ENCODE data around the gene SMPX. TPM values are rescaled to one million over a fixed set of nuclear protein-coding genes. Genes with fewer than 3 reads are reported as not detected.

SMPX gene
- total RNA-seq, 1 experiment from 2014 or later: not detected

DNA sequence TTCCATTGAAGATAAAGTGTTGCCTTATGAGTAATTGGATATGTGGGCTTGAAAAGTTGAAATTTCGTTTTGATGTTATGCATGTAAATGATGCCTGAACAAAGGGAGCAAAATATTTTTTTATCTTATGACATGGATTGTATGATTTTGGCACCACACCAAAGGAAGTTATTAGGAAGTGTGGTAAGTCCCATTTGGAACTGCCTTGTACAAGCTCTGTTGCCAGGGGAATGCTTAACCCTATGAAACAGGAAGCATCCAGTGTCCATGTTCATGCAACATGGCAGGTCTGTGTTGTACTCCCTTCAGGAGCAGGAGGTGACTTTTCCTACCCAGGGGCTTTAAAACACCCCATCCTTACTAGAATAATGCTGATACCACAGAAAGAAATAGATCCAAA is 13.2 kb downstream of the SMPX start:
- Histone ChIP-seq H3K9me2 (ENCODE audit: insufficient read depth) (no peaks in the 10 kb centered on the region), H4K20me1 (ENCODE audit: insufficient read depth) (no peaks in the 10 kb centered on the region), H3K36me3 (ENCODE audit: low read depth) (no peaks in the 10 kb centered on the region), H3K27ac (no peak overlapping the region), H3F3A (ENCODE audit: insufficient read depth, low read depth) (no peaks in the 10 kb centered on the region), H3K9me3 (ENCODE audit: insufficient read depth, low read depth) (no peaks in the 10 kb centered on the region), H3K27me3 (ENCODE audit: insufficient read depth, low read depth) (no peaks in the 10 kb centered on the region), H3K79me2 (ENCODE audit: low read depth) (no peaks in the 10 kb centered on the region), H3K4me2 (no peak overlapping the region), H3K4me1 (replicated peaks; ENCODE audit: insufficient read depth) (no peaks in the 10 kb centered on the region), H2AFZ (no peak overlapping the region), H3K4me3 (no peak overlapping the region)
- CTCF ChIA-PET: interaction anchor here (0.6 kb wide), 1 partner anchor 228 kb away, joined by 6 read pairs; no protein-coding TSS in a partner anchor
- POLR2A ChIA-PET (ENCODE audit: unreplicated experiment): no interaction called here
- TF ChIP-seq EZH2 (IDR thresholded peaks at IDR 0.05; ENCODE audit: low read depth): no peak
- TF ChIP-seq, protein P1, sequence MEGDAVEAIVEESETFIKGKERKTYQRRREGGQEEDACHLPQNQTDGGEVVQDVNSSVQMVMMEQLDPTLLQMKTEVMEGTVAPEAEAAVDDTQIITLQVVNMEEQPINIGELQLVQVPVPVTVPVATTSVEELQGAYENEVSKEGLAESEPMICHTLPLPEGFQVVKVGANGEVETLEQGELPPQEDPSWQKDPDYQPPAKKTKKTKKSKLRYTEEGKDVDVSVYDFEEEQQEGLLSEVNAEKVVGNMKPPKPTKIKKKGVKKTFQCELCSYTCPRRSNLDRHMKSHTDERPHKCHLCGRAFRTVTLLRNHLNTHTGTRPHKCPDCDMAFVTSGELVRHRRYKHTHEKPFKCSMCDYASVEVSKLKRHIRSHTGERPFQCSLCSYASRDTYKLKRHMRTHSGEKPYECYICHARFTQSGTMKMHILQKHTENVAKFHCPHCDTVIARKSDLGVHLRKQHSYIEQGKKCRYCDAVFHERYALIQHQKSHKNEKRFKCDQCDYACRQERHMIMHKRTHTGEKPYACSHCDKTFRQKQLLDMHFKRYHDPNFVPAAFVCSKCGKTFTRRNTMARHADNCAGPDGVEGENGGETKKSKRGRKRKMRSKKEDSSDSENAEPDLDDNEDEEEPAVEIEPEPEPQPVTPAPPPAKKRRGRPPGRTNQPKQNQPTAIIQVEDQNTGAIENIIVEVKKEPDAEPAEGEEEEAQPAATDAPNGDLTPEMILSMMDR (conservative IDR thresholded peaks at IDR 0.05): no peak
- DNase-seq: no peak
- intact Hi-C loops (cut with micrococcal nuclease; ENCODE audit: unreplicated experiment): loop anchor here (1.0 kb wide), 1 partner anchor 1214 kb away; no protein-coding TSS in a partner anchor
- BruUV-seq (replicated peaks): no TSS peak

DNA sequence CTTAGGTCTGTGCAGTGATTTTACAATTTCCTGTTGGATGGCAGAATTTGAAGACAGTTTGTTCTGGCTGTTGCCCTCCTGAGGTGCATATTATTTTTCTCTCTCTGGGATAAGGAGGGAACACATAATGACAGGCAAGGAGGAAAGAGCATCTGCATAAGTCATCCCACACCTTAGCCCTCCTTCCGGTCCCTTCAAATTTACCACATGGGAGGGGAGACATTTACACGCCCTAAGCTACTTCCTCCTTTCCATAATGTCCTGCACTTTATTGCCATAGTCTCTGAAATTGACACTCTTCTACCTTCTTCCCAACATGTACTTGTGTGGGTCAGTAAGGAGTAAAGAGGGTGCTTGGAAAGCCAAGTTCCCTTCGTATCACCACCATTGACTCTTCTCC is 13.9 kb downstream of the SMPX start:
- TF ChIP-seq, protein P1 (conservative IDR thresholded peaks at IDR 0.05): no peak
- TF ChIP-seq EZH2 (IDR thresholded peaks at IDR 0.05; ENCODE audit: low read depth): no peak
- Histone ChIP-seq H3K36me3 (ENCODE audit: low read depth) (no peaks in the 10 kb centered on the region), H2AFZ (no peak overlapping the region), H3K9me2 (ENCODE audit: insufficient read depth) (no peaks in the 10 kb centered on the region), H3K4me1 (replicated peaks; ENCODE audit: insufficient read depth) (no peaks in the 10 kb centered on the region), H3K27ac (no peak overlapping the region), H3K4me3 (no peak overlapping the region), H3K9me3 (ENCODE audit: insufficient read depth, low read depth) (no peaks in the 10 kb centered on the region), H3K79me2 (ENCODE audit: low read depth) (no peaks in the 10 kb centered on the region), H4K20me1 (ENCODE audit: insufficient read depth) (no peaks in the 10 kb centered on the region), H3F3A (ENCODE audit: insufficient read depth, low read depth) (no peaks in the 10 kb centered on the region), H3K4me2 (no peak overlapping the region), H3K27me3 (ENCODE audit: insufficient read depth, low read depth) (no peaks in the 10 kb centered on the region)
- ChIA-PET POLR2A (ENCODE audit: unreplicated experiment) (no interaction called here), CTCF (no interaction called here)
- intact Hi-C loops (cut with micrococcal nuclease; ENCODE audit: unreplicated experiment): no loop called here
- no peak for DNase-seq
- BruUV-seq (replicated peaks): no TSS peak

DNA sequence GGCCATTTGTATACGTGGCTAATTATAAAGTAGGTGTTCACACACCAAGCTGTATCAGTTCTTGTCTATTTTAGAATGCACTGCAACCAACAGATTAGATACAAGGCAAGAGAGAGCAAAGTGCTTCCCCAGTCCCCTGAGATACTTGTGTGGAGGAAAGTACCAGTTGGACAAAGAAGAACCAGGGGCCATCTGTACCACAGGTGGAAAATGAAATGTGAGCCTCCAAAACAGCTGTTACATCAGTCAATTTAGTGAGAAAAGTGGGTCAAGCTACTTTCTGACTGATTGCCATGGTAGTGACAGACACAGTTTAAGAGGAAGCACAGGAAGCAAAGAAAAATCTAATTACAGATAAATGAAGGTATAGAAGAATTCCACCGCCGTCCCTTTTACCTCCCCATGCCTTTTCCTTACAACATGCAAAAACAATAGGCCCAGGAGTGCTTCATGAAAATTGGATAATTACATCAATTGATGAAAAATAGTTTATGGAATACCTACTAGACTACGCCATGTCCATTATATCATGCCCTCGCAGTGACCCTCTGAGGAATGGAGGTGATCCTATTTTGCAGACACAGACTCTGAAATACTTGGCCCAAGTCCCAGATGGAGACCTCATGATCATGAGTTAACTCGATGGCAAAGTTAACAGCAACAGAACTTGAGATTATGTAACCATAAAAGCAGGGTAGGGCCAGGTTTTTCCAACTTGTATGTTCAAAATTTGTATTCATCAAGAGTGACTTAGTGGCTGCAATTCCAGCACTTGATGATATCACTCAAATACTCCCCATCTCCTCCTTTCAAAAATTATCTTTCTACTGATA is 15.8 kb downstream of the SMPX start:
- CTCF ChIA-PET: no interaction called here
- POLR2A ChIA-PET (ENCODE audit: unreplicated experiment): interaction anchor here (0.5 kb wide), 1 partner anchor 269 kb away, joined by 4 read pairs; no protein-coding TSS in a partner anchor
- Histone ChIP-seq H4K20me1 (ENCODE audit: insufficient read depth) (no peaks in the 10 kb centered on the region), H3F3A (ENCODE audit: insufficient read depth, low read depth) (no peaks in the 10 kb centered on the region), H3K27ac (no peak overlapping the region), H3K4me2 (no peak overlapping the region), H3K9me2 (ENCODE audit: insufficient read depth) (no peaks in the 10 kb centered on the region), H3K4me3 (no peak overlapping the region), H3K27me3 (ENCODE audit: insufficient read depth, low read depth) (no peaks in the 10 kb centered on the region), H2AFZ (no peak overlapping the region), H3K79me2 (ENCODE audit: low read depth) (no peaks in the 10 kb centered on the region), H3K36me3 (ENCODE audit: low read depth) (no peaks in the 10 kb centered on the region), H3K9me3 (ENCODE audit: insufficient read depth, low read depth) (no peaks in the 10 kb centered on the region), H3K4me1 (replicated peaks; ENCODE audit: insufficient read depth) (no peaks in the 10 kb centered on the region)
- no peak for DNase-seq
- intact Hi-C loops (cut with micrococcal nuclease; ENCODE audit: unreplicated experiment): no loop called here
- no peak for TF ChIP-seq EZH2 (IDR thresholded peaks at IDR 0.05; ENCODE audit: low read depth)
- TF ChIP-seq, protein P1 (conservative IDR thresholded peaks at IDR 0.05): no peak
- BruUV-seq (replicated peaks): no TSS peak
